ENCODE data around the gene TMEM116.

GRCh38 chr12:112061137-112061536 lies 48.2 kb upstream of the TMEM116 start:
- TF ChIP-seq CTCF (IDR thresholded peaks at IDR 0.05) (no peak), POLR2A (IDR thresholded peaks at IDR 0.05) (no peak)

All from lower leg skin (tissue), 3 donors.